Thymus (tissue), 11 donors: Measurements from ENCODE around the gene PLCB1. TPM values are rescaled to one million over a fixed set of nuclear protein-coding genes. Genes with fewer than 3 reads are reported as not detected.

ENCODE experiments used
- DNase-seq, 9 donors: peaks; one replicate each; pipeline ENCODE4 v3.0.0-alpha.2; 2013; ENCODE audit warnings: low spot score in 9 of 9, low read depth in 6 of 9, missing footprints in 1 of 9
- H3K27ac ChIP-seq, 2 donors: one replicate each; pipeline ENCODE4 v1.5.1; 2013; ENCODE audit warnings: control low read depth in 1 of 2, low read depth in 1 of 2, low read length in 1 of 2, mild to moderate bottlenecking in 1 of 2, moderate library complexity in 1 of 2
- H3K27me3 ChIP-seq, 2 donors: one replicate each; pipeline ENCODE4 v1.5.1; 2013; ENCODE audit warnings: low read length in 1 of 2; ENCODE audit not compliant: control insufficient read depth in 2 of 2, insufficient read depth in 1 of 2
- H3K36me3 ChIP-seq, 2 donors: one replicate each; pipeline ENCODE4 v1.5.1; 2013; ENCODE audit warnings: low read length in 1 of 2, mild to moderate bottlenecking in 1 of 2, moderate library complexity in 1 of 2; ENCODE audit not compliant: control insufficient read depth in 2 of 2, insufficient read depth in 2 of 2
- H3K4me1 ChIP-seq, 2 donors: one replicate each; pipeline ENCODE4 v1.5.1; 2013; ENCODE audit warnings: low read length in 2 of 2; ENCODE audit not compliant: control insufficient read depth in 2 of 2, insufficient read depth in 2 of 2
- H3K4me3 ChIP-seq, 2 donors: one replicate each; pipeline ENCODE4 v1.5.1; 2013; ENCODE audit warnings: low read length in 2 of 2, control low read depth in 1 of 2, mild to moderate bottlenecking in 1 of 2
- H3K9me3 ChIP-seq, 2 donors: one replicate each; pipeline ENCODE4 v1.5.1; 2013; ENCODE audit warnings: low read length in 1 of 2, mild to moderate bottlenecking in 1 of 2; ENCODE audit not compliant: control insufficient read depth in 2 of 2, insufficient read depth in 1 of 2
- WGBS: extraction: QIAGEN DNeasy Blood & Tissue Kit; methylation state at CpG from one replicate; pipeline ENCODE4 v1.1.7; 2013; 5-methylcytosine and 5-hydroxymethylcytosine counted together
- polyA plus RNA-seq: library from polyadenylated mRNA; stranded (reverse); fragments of 200-250 nt; gene quantifications from one replicate; pipeline ENCODE4 v1.2.3, GENCODE V29; 2013
- total RNA-seq: library from RNA; stranded (reverse); fragments of 120-200 nt; gene quantifications from one replicate; pipeline ENCODE4 v1.2.4, GENCODE V29; 2013
- donor health status: healthy.

Gene PLCB1
- total and polyA plus RNA-seq, 2 donors, result 4.1 to 4.7 TPM

DNA sequence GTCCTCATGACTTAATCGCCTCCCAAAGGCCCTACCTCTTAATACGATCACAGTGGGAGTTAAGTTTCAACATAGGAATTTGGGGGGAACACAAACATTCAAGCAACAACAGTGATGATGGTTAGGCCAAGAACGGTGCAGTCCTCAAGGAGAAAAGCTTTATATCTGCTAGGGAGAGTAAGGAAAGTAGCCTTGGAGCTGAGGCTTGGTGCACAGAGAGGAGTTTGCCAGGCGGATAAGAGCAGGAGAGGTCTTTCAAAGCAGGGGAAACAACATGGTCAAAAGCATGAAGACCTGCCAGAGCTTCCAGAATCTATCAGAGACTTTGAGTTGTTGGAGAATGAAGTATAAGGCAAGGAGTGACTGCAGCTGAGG lies 119.1 kb downstream of the PLCB1 start:
- WGBS, result 98% methylated on average over 4 of the region's 4 CpGs
- H3K4me3 ChIP-seq, result no peak overlapping the region
- no peak for DNase-seq

DNA sequence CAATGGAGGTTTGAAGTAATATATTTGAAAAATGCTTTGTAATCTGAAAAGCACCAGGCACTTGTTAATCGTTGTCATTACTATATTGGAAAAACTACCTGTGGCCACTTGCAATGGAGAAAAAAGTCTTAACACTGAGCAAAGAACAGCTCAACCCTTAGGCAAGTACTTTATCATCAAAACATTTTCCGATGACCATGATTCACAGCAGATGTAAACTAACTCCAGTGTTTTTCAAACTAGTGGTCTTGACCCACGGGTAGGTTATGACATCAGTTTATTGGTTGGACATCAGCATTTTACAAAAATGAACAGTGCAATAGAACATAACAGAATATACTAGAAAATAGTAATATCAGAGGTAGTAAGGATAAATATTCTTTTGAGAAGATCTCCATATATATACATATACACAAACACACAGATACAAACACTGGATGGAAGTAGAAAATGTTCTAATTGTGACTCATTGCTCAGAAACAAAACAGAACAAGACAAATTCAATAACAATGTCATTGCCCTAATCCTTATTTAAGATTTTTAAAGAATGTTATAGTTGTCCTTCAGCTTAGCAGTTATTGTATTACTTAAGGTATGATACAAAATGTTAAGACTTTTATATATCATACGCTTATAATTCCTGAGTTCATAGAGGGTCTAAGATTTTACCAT lies 123.0 kb downstream of the PLCB1 start:
- Histone ChIP-seq H3K27ac (no peak overlapping the region), H3K4me3 (no peak overlapping the region), H3K27me3 (no peaks in the 10 kb centered on the region), H3K9me3 (no peaks in the 10 kb centered on the region), H3K4me1 (no peaks in the 10 kb centered on the region), H3K36me3 (no peaks in the 10 kb centered on the region)
- DNase-seq, result no peak
- 98% methylated on average over 4 of the region's 4 CpGs for WGBS

More for the DNA sequence above, 119.1 kb downstream of the PLCB1 start:
- Histone ChIP-seq H3K27me3 (no peaks in the 10 kb centered on the region), H3K4me1 (no peaks in the 10 kb centered on the region), H3K36me3 (no peaks in the 10 kb centered on the region), H3K9me3 (no peaks in the 10 kb centered on the region), H3K27ac (no peak overlapping the region)

DNA sequence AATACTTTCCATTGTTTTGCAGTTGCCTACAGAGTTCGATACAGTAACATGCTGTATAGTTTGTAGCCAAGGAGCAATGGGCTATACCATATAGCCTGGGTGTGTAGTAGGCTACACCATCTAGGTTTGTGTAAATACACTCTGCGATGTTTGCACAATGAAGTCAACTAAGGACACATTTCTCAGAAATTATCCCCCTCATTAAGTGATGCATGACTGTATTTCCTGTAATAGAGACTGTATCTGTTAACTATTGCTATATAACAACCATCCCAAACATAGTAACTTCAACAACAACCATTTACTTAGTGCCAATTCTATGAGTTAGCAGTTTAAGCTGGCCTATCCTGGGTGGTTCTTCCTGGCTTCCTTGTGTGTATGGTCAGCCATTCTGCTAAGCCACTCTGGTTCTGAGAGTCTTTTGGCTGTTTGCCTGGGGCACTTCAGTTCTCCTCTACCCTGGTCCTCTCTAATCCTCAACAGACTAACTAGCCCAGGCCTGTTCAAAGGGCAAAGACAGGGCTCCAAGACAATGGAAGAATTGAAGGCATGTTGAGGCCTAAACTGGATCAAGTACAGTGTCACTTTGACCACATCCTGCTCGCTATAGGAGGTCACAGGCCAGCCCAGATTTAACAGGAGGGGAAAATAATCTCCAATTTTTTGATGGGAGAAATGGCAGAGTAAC lies 124.0 kb downstream of the PLCB1 start:
- 98% methylated on average over 3 of the region's 3 CpGs for whole genome bisulfite sequencing
- no peaks in the 10 kb centered on the region for H3K4me1 ChIP-seq
- H3K36me3 ChIP-seq, result no peaks in the 10 kb centered on the region
- DNase-seq, result no peak
- H3K27ac ChIP-seq, result no peak overlapping the region
- H3K9me3 ChIP-seq, result no peaks in the 10 kb centered on the region
- H3K27me3 ChIP-seq, result no peaks in the 10 kb centered on the region
- H3K4me3 ChIP-seq, result no peak overlapping the region

DNA sequence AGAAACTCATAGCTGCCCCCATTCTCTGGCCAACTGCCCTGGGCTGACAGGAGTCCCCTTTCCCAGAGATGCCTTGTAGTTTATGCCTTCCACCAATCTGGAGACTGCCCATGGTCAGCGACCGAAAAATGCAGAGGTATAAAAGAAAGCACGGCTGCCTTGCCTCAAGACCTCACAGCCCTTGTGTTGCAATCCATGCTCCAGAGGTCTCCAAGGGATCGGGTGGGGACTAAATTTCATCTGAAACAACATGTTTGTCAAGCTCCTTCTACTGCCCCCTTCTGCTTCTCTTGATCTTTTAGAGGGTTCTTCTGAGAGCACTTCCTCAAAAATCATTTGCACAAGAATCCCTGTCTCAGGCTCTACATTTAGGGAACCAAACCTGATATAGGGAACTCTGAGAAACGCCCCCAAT lies 128.8 kb downstream of the PLCB1 start:
- WGBS, result 93% methylated on average over 5 of the region's 5 CpGs
- H3K9me3 ChIP-seq, result no peaks in the 10 kb centered on the region

DNA sequence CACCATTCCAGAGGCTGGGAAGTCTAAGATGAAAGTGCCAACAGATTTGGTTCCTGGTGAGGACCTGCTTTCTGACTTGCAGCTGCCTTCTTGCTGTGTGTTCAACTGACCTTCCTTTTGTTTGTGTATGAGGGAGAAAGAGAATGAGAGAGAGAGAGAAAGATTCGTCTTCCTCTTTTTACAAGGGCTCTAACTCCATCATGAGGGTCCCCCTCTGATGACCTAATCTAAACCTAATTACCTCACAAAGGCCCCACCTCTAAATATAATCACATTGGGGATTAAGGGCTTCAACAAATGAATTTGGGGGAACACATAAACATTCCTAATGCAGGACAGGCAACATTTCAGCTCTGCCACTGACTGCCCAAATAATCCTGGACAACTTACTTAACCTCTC lies 130.7 kb downstream of the PLCB1 start:
- Histone ChIP-seq H3K27me3 (no peaks in the 10 kb centered on the region), H3K27ac (no peak overlapping the region), H3K9me3 (no peaks in the 10 kb centered on the region), H3K4me1 (no peaks in the 10 kb centered on the region), H3K4me3 (no peak overlapping the region), H3K36me3 (no peaks in the 10 kb centered on the region)
- DNase-seq, result no peak
- WGBS, result 100% methylated on average over 1 of the region's 1 CpG

More for the DNA sequence above, 128.8 kb downstream of the PLCB1 start:
- H3K27me3 ChIP-seq, result no peaks in the 10 kb centered on the region
- no peak for DNase-seq
- H3K4me3 ChIP-seq, result no peak overlapping the region
- no peaks in the 10 kb centered on the region for H3K36me3 ChIP-seq
- no peaks in the 10 kb centered on the region for H3K4me1 ChIP-seq
- H3K27ac ChIP-seq, result no peak overlapping the region

DNA sequence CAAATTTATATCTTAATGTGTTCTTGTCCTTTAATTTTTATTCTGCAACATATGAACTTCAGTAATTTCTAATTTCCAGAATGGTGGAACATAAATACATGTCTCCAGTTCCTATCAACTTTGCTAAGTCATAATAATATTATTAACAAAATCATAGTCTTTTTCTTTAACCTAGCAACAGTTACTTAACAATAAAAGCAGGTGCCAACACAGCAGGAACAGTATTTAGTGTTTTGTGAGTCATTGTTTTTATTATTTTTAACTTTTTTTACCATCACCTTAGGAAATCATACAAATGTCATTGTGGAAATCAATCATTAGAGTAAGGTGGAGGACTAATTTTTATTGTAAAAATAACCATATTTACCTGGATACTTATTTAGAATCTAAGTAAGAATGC lies 133.5 kb downstream of the PLCB1 start:
- no peak for DNase-seq
- no peaks in the 10 kb centered on the region for H3K36me3 ChIP-seq
- H3K4me1 ChIP-seq, result no peaks in the 10 kb centered on the region
- no peak overlapping the region for H3K4me3 ChIP-seq
- no peaks in the 10 kb centered on the region for H3K9me3 ChIP-seq
- H3K27me3 ChIP-seq, result no peaks in the 10 kb centered on the region
- H3K27ac ChIP-seq, result no peak overlapping the region

DNA sequence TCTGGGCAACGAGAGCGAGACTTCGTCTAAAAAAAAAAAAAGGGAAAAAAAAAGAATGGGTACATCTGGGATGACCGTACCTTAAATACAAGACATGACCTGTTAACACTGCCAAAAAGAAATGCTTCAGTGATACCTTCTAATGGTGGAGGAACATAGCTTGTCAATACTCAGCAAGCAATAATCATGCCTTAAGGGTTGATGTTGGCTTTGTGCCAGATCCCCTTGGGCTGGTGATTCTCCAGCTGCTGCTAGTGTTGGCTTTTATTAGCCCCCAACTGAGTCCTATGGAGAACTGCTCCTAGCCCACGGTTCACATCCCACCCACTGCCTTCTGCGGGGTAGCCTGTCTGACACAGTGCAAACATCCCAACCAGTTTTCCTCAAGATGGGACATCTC lies 134.9 kb downstream of the PLCB1 start:
- Histone ChIP-seq H3K4me1 (no peaks in the 10 kb centered on the region), H3K4me3 (no peak overlapping the region), H3K27ac (no peak overlapping the region), H3K27me3 (no peaks in the 10 kb centered on the region), H3K36me3 (no peaks in the 10 kb centered on the region), H3K9me3 (no peaks in the 10 kb centered on the region)
- no peak for DNase-seq
- 98% methylated on average over 6 of the region's 6 CpGs for WGBS

DNA sequence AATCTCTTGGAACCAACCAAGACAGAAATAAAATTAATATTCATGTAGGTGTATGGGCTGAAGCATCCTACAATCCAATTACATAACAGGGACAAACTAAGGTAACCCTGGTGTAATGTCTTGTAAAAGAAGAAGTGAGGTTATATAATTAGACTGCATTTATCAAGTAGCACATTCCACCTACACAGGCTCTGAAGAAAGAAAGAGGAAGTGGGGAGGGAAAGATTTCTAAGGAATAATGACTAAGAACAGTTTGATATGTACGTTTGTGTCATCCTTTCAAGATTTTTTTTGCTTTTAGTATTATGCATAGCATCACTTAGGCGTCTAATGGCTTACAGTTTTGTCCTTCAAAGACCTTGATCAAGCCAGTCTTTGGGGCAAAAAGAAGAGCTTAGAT lies 139.7 kb downstream of the PLCB1 start:
- Histone ChIP-seq H3K36me3 (no peaks in the 10 kb centered on the region), H3K27ac (no peak overlapping the region), H3K9me3 (no peaks in the 10 kb centered on the region), H3K27me3 (no peaks in the 10 kb centered on the region), H3K4me3 (no peak overlapping the region), H3K4me1 (peaks cover 2 to 3% of the 10 kb centered on the region in 2 donors)
- DNase-seq, result no peak
- 24% methylated on average over 2 of the region's 2 CpGs for WGBS

DNA sequence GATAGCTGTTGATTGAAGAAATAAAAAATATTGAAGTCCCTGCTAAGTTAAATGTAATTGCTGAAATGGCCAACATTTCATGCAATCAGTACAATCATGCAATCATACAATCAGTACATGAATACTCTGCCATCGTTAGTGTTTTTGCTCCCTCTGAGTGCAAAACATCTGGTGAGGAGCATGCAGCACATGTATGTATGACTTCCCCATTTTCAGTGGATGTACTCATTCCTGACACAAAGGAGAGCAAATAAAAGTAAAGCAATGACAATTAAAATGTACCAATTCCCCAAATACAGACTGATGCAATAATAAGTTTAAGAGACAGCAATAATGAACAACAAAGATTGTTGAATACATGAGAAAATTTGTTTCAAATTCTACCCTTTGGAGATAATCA lies 140.7 kb downstream of the PLCB1 start:
- H3K27ac ChIP-seq, result no peak overlapping the region
- no peak for DNase-seq
- peaks cover 2 to 3% of the 10 kb centered on the region in 2 donors for H3K4me1 ChIP-seq
- WGBS, result 9% methylated on average over 1 of the region's 1 CpG
- no peaks in the 10 kb centered on the region for H3K27me3 ChIP-seq
- H3K36me3 ChIP-seq, result no peaks in the 10 kb centered on the region
- H3K9me3 ChIP-seq, result no peaks in the 10 kb centered on the region
- no peak overlapping the region for H3K4me3 ChIP-seq
